HCT116 (cell line): ENCODE measurements around the gene COQ10B. TPM values are rescaled to one million over a fixed set of nuclear protein-coding genes. Genes with fewer than 3 reads are reported as not detected.

Experiments
- ATAC-seq: fragments of 200-7000 bp; cut with Tn5 transposase; 2 replicates; pipeline ENCODE4 v1.9.1; 2020; ENCODE audit warnings: mild to moderate bottlenecking, moderate library complexity
- BruUV-seq: library from RNA; stranded (reverse); fragments of 400-500 nt; replicated peaks from 2 replicates; lab custom pipeline; 2021; lab: Mats Ljungman, UMichigan
- CTCF ChIA-PET: fragments of 300-600 bp; sonication (Branson Sonifier 250); formaldehyde crosslinking; loops from one replicate; lab custom pipeline; 2021; ENCODE audit warnings: antibody characterized with exemption; lab: Charles Lee
- POLR2A ChIA-PET: fragments of 300-600, 350-600 bp; sonication (Branson Sonifier 250); formaldehyde crosslinking; loops from one replicate; lab custom pipeline; 2021; ENCODE audit warnings: antibody characterized with exemption; lab: Charles Lee
- RAD21 ChIA-PET, 2 experiments: fragments of 300-600 bp; sonication (Branson Sonifier 250); formaldehyde crosslinking; loops; one replicate each; lab custom pipeline; 2023; ENCODE audit warnings: low total read pairs in 2 of 2; ENCODE audit not compliant: uncharacterized antibody in 2 of 2, unreplicated experiment in 2 of 2, low non-redundant PET in 1 of 2; lab: Charles Lee
- DNase-seq: peaks from one replicate; pipeline ENCODE4 v3.0.0-alpha.2; 2010; ENCODE audit warnings: low read depth, low spot score
- H2AFZ ChIP-seq: fragments of 200-600 bp; shearing (Covaris generic), sonication (generic); 2 replicates; pipeline ENCODE4 v1.6.1; 2017; ENCODE audit warnings: low read depth, mixed run types, mixed read lengths, antibody characterized with exemption, low read length; ENCODE audit not compliant: poor library complexity, severe bottlenecking
- H3K27ac ChIP-seq: 2 replicates; pipeline ENCODE4 v1.5.1; 2012; ENCODE audit warnings: low read depth, low read length
- H3K27me3 ChIP-seq: fragments of 200-600 bp; sonication (generic); 2 replicates; pipeline ENCODE4 v1.6.1; 2016; ENCODE audit warnings: mixed run types, low read length, mixed read lengths; ENCODE audit not compliant: insufficient read depth
- H3K36me3 ChIP-seq, 2 experiments: fragments of 200-500 bp in 1 of 2; fragments of 200-600 bp in 1 of 2; sonication (Bioruptor generic) in 1 of 2; sonication (generic) in 1 of 2; 2 replicates each; pipeline versions ENCODE4 v1.5.1 to v1.6.1; 2014 to 2016; ENCODE audit warnings: low read length in 2 of 2, inconsistent platforms in 1 of 2, mixed read lengths in 1 of 2, mixed run types in 1 of 2; ENCODE audit not compliant: insufficient read depth in 2 of 2, control insufficient read depth in 1 of 2
- H3K4me1 ChIP-seq, 2 experiments: fragments of 200-600 bp in 1 of 2; sonication (generic) in 1 of 2; 2 replicates each; pipeline versions ENCODE4 v1.5.1 to v1.6.1; 2012 to 2017; ENCODE audit warnings: low read length in 2 of 2, inconsistent platforms in 1 of 2, mild to moderate bottlenecking in 1 of 2, mixed read lengths in 1 of 2, mixed run types in 1 of 2, moderate library complexity in 1 of 2; ENCODE audit not compliant: insufficient read depth in 2 of 2, control insufficient read depth in 1 of 2
- H3K4me2 ChIP-seq: fragments of 200-600 bp; sonication (generic); 2 replicates; pipeline ENCODE4 v1.6.1; 2017; ENCODE audit warnings: mixed run types, low read length, mixed read lengths
- H3K4me3 ChIP-seq, 2 experiments: fragments of 200-600 bp in 1 of 2; sonication (generic) in 1 of 2; replicated peaks in 1 of 2; 2 replicates each; pipeline ENCODE4 v1.5.1; 2011 to 2016; ENCODE audit warnings: low read length in 2 of 2, control low read depth in 1 of 2, low read depth in 1 of 2, mild to moderate bottlenecking in 1 of 2, mixed read lengths in 1 of 2, mixed run types in 1 of 2
- H3K79me2 ChIP-seq: fragments of 200-600 bp; sonication (generic); 2 replicates; pipeline ENCODE4 v1.6.1; 2017; ENCODE audit warnings: mild to moderate bottlenecking, mixed run types, low read length, moderate library complexity, mixed read lengths; ENCODE audit not compliant: insufficient read depth
- H3K9ac ChIP-seq: fragments of 200-600 bp; sonication (generic); 2 replicates; pipeline ENCODE4 v1.6.1; 2016; ENCODE audit warnings: low read length, mixed read lengths
- H3K9me2 ChIP-seq: fragments of 200-600 bp; sonication (generic), shearing (Covaris generic); 2 replicates; pipeline ENCODE4 v1.6.1; 2017; ENCODE audit warnings: mixed run types, mild to moderate bottlenecking, moderate library complexity; ENCODE audit not compliant: insufficient read depth
- H3K9me3 ChIP-seq, 2 experiments: fragments of 200-500 bp in 1 of 2; fragments of 200-600 bp in 1 of 2; sonication (Bioruptor generic) in 1 of 2; sonication (generic) in 1 of 2; 2 replicates each; pipeline ENCODE4 v1.6.1; 2014 to 2017; ENCODE audit warnings: low read length in 2 of 2, mixed read lengths in 2 of 2, inconsistent platforms in 1 of 2, low read depth in 1 of 2, mild to moderate bottlenecking in 1 of 2, mixed run types in 1 of 2, moderate library complexity in 1 of 2; ENCODE audit not compliant: control insufficient read depth in 1 of 2, insufficient read depth in 1 of 2
- H4K20me1 ChIP-seq: fragments of 200-600 bp; sonication (generic), shearing (Covaris generic); 2 replicates; pipeline ENCODE4 v1.6.1; 2017; ENCODE audit warnings: mixed run types, mild to moderate bottlenecking, moderate library complexity; ENCODE audit not compliant: insufficient read depth
- CBX3 ChIP-seq: IDR thresholded peaks from 2 replicates; pipeline ENCODE4 v1.6.1; 2012; ENCODE audit warnings: low read depth
- CEBPB ChIP-seq: IDR thresholded peaks from 2 replicates; pipeline ENCODE4 v1.6.1; 2012; ENCODE audit warnings: low read depth
- ELF1 ChIP-seq: IDR thresholded peaks from 2 replicates; pipeline ENCODE4 v1.6.1; 2012; ENCODE audit warnings: low read depth, borderline replicate concordance
- EZH2 ChIP-seq: fragments of 200-600 bp; sonication (generic); IDR thresholded peaks from 2 replicates; pipeline ENCODE4 v1.6.1; 2017; ENCODE audit warnings: antibody characterized with exemption, mixed run types
- EZH2phosphoT487 ChIP-seq: fragments of 200-600 bp; IDR thresholded peaks from 2 replicates; pipeline ENCODE4 v1.6.1; 2018; ENCODE audit warnings: antibody characterized with exemption, borderline replicate concordance
- FOSL1 ChIP-seq: IDR thresholded peaks from 2 replicates; pipeline ENCODE4 v1.6.1; 2012; ENCODE audit warnings: low read depth
- JUND ChIP-seq: IDR thresholded peaks from 2 replicates; pipeline ENCODE4 v1.6.1; 2012
- MAX ChIP-seq: IDR thresholded peaks from 2 replicates; pipeline ENCODE4 v1.6.1; 2012
- RAD21 ChIP-seq: IDR thresholded peaks from 2 replicates; pipeline ENCODE4 v1.6.1; 2012; ENCODE audit warnings: low read depth, mild to moderate bottlenecking
- REST ChIP-seq: IDR thresholded peaks from 2 replicates; pipeline ENCODE4 v1.6.1; 2012; ENCODE audit warnings: low read depth
- SP1 ChIP-seq: IDR thresholded peaks from 2 replicates; pipeline ENCODE4 v1.6.1; 2012; ENCODE audit warnings: low read depth
- SRF ChIP-seq: IDR thresholded peaks from 2 replicates; pipeline ENCODE4 v1.6.1; 2012; ENCODE audit warnings: low read depth
- YY1 ChIP-seq: IDR thresholded peaks from 2 replicates; pipeline ENCODE4 v1.6.1; 2011; ENCODE audit warnings: low read length, low read depth, moderate library complexity, mild to moderate bottlenecking; ENCODE audit not compliant: insufficient replicate concordance; ENCODE audit errors: extremely low read depth
- ZFX ChIP-seq: fragments of 450-650 bp; IDR thresholded peaks from 2 replicates; pipeline ENCODE4 v1.6.1; 2017
- ZNF274 ChIP-seq: fragments of 200-500 bp; sonication (Bioruptor generic); IDR thresholded peaks from 2 replicates; pipeline ENCODE4 v1.6.1; 2014; ENCODE audit warnings: mild to moderate bottlenecking, low read depth, low read length, inconsistent platforms
- intact Hi-C: fragments of 100-400 bp; cut with micrococcal nuclease; formaldehyde crosslinking; loops from 2 replicates; pipeline ENCODE4 v1.10.0; 2022
- total RNA-seq: library from RNA; stranded (reverse); gene quantifications from one replicate; pipeline ENCODE4 v1.2.1, GENCODE V29; 2021; ENCODE audit not compliant: unreplicated experiment
- TF ChIP-seq, protein P1 (sequence below): IDR thresholded peaks from 2 replicates; pipeline ENCODE4 v1.6.1; 2012
- TF ChIP-seq, protein P2 (sequence below), 3 experiments: fragments of 200-600 bp in 1 of 3; sonication (generic) in 1 of 3; IDR thresholded peaks in 2 of 3; conservative IDR thresholded peaks in 1 of 3; 2 replicates each; pipeline ENCODE4 v1.5.1; 2012 to 2017; ENCODE audit warnings: low read depth in 2 of 3, low read length in 2 of 3, antibody characterized with exemption in 1 of 3, borderline replicate concordance in 1 of 3, control low read depth in 1 of 3, mild to moderate bottlenecking in 1 of 3, mixed read lengths in 1 of 3, mixed run types in 1 of 3, moderate library complexity in 1 of 3; ENCODE audit not compliant: insufficient read depth in 1 of 3
- TF ChIP-seq, protein P3 (sequence below): IDR thresholded peaks from 2 replicates; pipeline ENCODE4 v1.6.1; 2011; ENCODE audit warnings: mild to moderate bottlenecking, low read length, moderate library complexity; ENCODE audit not compliant: insufficient replicate concordance; ENCODE audit errors: extremely low read depth

COQ10B gene
- total RNA-seq, 1 experiment from 2014 or later = 20.4 TPM

DNA sequence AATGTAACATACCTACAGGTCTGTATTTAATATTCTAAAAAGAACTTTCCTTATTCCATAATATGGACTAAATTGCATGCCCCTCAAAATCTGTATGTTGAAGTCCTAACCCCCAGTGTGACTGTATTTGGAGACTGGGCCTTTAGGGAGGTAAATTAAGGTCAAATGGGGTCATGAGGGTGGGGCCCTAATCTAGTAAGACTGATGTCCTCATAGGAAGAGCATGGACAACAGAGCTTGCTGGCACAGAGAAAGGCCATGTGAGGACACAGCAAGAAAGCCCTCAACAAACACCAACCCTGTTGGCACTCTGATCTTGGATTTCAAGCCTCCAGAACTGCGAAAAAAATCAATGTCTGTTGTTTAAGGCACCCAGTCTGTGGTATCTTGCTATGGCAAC is 37.1 kb upstream of the COQ10B start:
- RAD21 ChIA-PET = no interaction called here
- intact Hi-C loops = loop anchor here (10.0 kb wide), 1 partner anchor 359 kb away; no protein-coding TSS in a partner anchor
- BruUV-seq = no TSS peak

More for the DNA sequence above, 37.1 kb upstream of the COQ10B start:
- peaks cover 93% of the 10 kb centered on the region for H3K79me2 ChIP-seq
- H4K20me1 ChIP-seq = peaks cover 14% of the 10 kb centered on the region; the same call in 1 of the 2 replicates
- no peak for DNase-seq
- TF ChIP-seq FOSL1 (no peak), REST (no peak), SP1 (no peak), SRF (no peak), ZNF274 (no peak), RAD21 (no peak), CBX3 (no peak), JUND (no peak), EZH2phosphoT487 (no peak), EZH2 (no peak), YY1 (no peak), ZFX (no peak), ELF1 (no peak), MAX (no peak), CEBPB (no peak)
- TF ChIP-seq, protein P1, sequence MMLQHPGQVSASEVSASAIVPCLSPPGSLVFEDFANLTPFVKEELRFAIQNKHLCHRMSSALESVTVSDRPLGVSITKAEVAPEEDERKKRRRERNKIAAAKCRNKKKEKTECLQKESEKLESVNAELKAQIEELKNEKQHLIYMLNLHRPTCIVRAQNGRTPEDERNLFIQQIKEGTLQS = no peak
- TF ChIP-seq, protein P2, sequence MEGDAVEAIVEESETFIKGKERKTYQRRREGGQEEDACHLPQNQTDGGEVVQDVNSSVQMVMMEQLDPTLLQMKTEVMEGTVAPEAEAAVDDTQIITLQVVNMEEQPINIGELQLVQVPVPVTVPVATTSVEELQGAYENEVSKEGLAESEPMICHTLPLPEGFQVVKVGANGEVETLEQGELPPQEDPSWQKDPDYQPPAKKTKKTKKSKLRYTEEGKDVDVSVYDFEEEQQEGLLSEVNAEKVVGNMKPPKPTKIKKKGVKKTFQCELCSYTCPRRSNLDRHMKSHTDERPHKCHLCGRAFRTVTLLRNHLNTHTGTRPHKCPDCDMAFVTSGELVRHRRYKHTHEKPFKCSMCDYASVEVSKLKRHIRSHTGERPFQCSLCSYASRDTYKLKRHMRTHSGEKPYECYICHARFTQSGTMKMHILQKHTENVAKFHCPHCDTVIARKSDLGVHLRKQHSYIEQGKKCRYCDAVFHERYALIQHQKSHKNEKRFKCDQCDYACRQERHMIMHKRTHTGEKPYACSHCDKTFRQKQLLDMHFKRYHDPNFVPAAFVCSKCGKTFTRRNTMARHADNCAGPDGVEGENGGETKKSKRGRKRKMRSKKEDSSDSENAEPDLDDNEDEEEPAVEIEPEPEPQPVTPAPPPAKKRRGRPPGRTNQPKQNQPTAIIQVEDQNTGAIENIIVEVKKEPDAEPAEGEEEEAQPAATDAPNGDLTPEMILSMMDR (IDR thresholded peaks at IDR 0.05 in 2 of 3, conservative IDR thresholded peaks at IDR 0.05 in 1 of 3; ENCODE audit: borderline replicate concordance in 1 of 3, insufficient read depth in 1 of 3, low read depth in 2 of 3, low read length in 2 of 3) = no peak
- TF ChIP-seq, protein P3, sequence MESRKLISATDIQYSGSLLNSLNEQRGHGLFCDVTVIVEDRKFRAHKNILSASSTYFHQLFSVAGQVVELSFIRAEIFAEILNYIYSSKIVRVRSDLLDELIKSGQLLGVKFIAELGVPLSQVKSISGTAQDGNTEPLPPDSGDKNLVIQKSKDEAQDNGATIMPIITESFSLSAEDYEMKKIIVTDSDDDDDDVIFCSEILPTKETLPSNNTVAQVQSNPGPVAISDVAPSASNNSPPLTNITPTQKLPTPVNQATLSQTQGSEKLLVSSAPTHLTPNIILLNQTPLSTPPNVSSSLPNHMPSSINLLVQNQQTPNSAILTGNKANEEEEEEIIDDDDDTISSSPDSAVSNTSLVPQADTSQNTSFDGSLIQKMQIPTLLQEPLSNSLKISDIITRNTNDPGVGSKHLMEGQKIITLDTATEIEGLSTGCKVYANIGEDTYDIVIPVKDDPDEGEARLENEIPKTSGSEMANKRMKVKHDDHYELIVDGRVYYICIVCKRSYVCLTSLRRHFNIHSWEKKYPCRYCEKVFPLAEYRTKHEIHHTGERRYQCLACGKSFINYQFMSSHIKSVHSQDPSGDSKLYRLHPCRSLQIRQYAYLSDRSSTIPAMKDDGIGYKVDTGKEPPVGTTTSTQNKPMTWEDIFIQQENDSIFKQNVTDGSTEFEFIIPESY = no peak
- no peak overlapping the region for H3K4me2 ChIP-seq
- H3K27me3 ChIP-seq = no peaks in the 10 kb centered on the region
- no peaks in the 10 kb centered on the region for H3K9me2 ChIP-seq
- H3K36me3 ChIP-seq = peaks cover 58 to 68% of the 10 kb centered on the region in 2 experiments
- POLR2A ChIA-PET = interaction anchor here (1.6 kb wide), 1 partner anchor 19 kb away, joined by 4 read pairs; the partner anchor contains the start of gene SF3B1
- no peak overlapping the region for H3K9ac ChIP-seq
- H3K9me3 ChIP-seq = no peaks in the 10 kb centered on the region
- H3K4me1 ChIP-seq = no peaks in the 10 kb centered on the region
- CTCF ChIA-PET = no interaction called here
- no peak overlapping the region for H3K27ac ChIP-seq
- H2AFZ ChIP-seq = no peak overlapping the region
- ATAC-seq = no peak
- no peak overlapping the region for H3K4me3 ChIP-seq
